GM10847 (cell line): Measurements from ENCODE around the gene AIFM3.

ENCODE experiments used
- POLR2A ChIP-seq: IDR thresholded peaks from 2 replicates; pipeline ENCODE4 v1.6.1; 2011; ENCODE audit not compliant: insufficient read length; ENCODE audit errors: extremely low read depth

The AIFM3 gene

DNA sequence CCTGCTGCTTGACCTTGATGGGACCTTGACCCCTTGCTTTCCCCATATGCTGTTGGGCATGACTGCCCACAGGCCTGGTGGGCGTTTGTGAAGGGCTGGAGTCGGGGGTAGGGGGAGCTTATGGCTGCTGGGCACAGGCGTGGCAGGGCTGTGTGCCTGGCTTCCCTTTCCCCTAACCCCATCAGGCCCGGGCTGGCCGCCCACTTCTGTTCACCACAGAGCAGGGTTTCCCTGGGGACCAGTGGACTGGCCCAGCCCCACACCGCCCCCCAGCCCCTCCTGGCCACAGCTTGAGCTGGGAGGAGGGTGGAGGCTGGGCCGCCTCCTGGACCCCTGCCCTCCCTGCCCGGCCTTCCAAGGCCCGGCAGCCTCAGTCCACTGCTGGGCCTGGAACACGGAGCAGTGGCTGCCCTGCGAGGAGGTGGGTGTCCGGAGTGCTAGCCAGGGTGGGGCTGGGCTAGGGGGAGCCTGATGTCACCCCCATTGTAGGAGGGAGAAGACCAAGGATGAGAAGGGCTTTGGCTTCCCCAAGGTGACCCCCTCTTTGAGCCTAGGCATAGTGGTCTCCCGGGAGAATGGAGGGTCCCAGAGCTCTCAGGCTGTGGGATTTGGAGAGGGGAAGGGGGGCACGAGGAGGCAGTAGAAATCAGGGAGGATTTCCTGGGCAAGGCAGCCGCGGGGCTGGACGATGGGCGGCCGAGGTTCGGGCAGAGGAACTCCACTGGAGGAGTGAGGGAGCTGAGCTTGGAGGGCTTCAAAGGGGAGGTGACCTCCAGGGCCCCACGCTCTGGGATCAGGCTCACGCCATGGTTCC lies at the start of gene AIFM3:
Gene AIFM3, plus strand, starts transcription at position 373 of the 814 bp plus-strand sequence. CDS start 690 bp downstream, outside the sequence.
- no peak for TF ChIP-seq POLR2A

GRCh38 chr22:20918663-20919218 lies 48.3 kb upstream of the AIFM3 start:
- TF ChIP-seq POLR2A: no peak

- no peak for TF ChIP-seq POLR2A
Observed at GRCh38 chr22:20919718-20920117, 47.3 kb upstream of the AIFM3 start.

- TF ChIP-seq POLR2A: no peak
Observed at GRCh38 chr22:20920881-20921203, 46.2 kb upstream of the AIFM3 start.

GRCh38 chr22:20922141-20922751 lies 44.8 kb upstream of the AIFM3 start:
- TF ChIP-seq POLR2A: no peak

DNA sequence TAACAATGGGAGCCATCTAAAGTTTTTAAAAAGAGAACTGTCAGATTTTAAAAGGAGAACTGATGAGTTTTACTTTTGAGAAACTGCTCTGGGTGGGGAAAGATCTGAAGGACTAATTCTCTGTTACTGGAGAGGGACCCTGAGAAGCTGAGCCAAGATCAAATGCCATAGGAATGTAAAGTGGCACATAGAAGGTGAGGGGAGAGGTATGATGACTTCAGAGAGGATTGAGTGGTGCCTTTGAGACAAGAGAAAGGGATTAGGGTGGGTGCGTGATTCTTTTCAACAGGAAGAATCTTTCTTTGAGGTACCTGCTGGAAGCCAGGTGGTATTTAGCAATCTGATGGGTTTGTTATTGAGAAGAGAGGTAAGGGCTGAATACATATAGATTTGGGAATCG lies 40.8 kb upstream of the AIFM3 start:
- TF ChIP-seq POLR2A: no peak

DNA sequence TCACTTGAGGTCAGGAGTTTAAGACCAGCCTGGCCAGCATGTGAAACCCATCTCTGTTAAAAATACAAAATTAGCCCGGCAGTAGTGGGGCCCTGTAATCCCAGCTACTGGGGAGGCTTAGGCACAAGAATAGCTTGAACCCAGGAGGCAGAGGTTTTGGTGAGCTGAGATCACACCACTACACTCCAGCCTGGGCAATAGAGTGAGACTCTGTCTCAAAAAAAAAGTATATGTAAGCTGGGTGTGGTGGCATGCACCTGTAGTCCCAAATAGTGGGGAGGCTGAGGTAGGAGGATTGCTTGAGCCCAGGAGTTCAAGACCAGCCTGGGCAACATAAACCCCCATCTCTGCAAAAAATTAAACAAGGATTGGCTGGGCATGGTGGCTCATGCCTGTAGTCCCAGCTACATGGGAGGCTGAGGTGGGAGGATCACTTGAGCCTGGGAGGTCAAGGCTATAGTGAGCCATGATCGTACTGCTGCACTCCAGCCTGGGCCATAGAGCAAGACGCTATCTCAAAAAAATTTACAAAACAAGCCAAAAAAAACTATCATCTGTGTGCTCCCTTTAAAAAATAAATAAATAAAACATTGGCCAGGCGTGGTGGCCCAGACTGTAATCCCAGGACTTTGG lies 39.0 kb upstream of the AIFM3 start:
- no peak for TF ChIP-seq POLR2A

DNA sequence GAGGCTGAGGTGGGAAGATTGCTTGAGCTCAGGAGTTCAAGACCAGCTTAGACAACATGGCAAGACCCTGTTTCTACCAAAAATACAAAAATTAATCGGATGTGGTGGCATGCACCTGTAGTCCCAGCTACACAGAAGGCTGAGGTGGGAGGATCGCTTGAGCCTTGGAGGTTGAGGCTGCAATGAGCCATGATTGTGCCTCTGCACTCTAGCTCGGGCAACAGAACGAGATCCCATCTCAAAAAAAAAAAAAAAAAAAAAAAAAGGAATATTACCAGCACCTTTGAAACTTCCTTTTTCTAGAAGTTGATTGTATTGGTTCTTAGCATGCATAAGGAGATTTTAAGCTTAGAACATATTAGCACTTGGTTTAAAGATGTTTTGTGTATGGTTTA lies 38.5 kb upstream of the AIFM3 start:
- TF ChIP-seq POLR2A: no peak

- no peak for TF ChIP-seq POLR2A
Observed at GRCh38 chr22:20930004-20930403, 37.1 kb upstream of the AIFM3 start.

DNA sequence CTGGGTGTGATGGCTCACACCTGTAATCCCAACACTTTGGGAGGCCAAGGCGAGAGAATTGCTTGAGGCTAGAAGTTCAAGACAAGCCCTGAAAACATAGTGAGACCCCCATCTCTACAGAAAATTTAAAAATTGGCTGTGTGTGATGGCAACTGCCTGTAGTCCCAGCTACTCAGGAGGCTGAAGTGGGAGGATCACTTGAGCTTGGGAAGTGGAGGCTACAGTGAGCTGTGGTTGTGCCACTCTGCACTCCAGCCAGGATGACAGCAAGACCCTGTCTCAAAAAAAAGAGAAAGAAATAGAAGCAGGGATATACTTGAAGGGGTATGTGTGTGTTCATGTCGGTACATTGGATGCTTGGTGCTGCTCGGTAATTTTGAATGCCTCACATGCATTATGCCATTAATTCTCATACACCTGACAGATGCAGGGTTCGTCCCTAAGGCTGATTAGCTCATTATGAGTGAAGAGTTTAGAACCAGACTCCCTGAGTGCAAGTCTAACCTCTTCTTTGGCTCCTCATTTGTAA lies 35.9 kb upstream of the AIFM3 start:
- TF ChIP-seq POLR2A: no peak

DNA sequence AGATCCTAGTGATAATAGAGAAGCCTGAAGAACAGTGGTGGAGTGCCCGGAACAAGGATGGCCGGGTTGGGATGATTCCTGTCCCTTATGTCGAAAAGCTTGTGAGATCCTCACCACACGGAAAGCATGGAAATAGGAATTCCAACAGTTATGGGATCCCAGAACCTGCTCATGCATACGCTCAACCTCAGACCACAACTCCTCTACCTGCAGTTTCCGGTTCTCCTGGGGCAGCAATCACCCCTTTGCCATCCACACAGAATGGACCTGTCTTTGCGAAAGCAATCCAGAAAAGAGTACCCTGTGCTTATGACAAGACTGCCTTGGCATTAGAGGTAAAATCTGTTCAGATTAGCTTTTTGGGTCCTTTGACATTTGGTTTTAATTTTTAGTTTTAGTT lies 33.1 kb upstream of the AIFM3 start:
- TF ChIP-seq POLR2A: no peak

DNA sequence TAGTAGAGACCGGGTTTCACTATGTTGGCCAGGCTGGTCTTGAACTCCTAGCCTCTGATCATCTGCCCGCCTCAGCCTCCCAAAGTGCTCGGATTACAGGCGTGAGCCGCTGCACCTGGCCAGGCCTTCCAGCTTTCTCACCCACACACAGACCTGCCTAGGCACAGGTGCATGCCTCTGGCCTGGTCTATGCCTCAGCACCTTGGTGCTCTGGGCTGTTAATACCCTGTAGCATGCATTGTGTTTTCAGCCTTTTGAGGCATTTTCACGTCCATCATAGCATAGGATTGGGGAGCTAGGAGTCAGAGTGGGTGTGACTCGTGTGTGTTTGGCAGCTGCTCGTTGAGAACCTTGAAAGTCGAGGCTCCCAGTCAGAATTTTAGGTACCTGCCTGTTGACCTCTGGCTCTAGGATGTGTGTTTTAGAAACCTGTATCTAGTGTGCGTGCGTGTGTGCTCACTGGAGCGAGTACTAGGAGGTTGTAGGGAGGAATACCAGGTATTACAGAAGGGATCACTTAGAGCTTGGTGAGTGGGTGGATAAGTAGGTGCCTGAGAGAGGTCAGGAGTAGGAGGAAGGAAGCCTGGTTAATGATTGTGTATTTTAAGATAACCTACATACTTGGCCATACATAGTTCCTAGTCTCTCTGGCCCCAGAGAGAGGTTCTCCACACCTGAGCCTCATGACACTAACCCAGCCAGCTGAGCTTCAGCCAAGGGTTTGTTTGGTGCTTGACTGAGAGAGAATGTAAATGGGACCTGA lies 29.8 kb upstream of the AIFM3 start:
- TF ChIP-seq POLR2A: no peak

GRCh38 chr22:20937794-20938671 lies 29.0 kb upstream of the AIFM3 start:
- no peak for TF ChIP-seq POLR2A

- TF ChIP-seq POLR2A: no peak
Observed at GRCh38 chr22:20940186-20940651, 26.8 kb upstream of the AIFM3 start.
